Keratinocyte (primary cell): ENCODE results near the gene PRR20G.

Source experiments
- EZH2 ChIP-seq: IDR thresholded peaks from one replicate; pipeline ENCODE4 v1.6.1; 2012; ENCODE audit warnings: inconsistent platforms, mild to moderate bottlenecking, low read length, moderate library complexity
- TF ChIP-seq, protein P1 (sequence below), 3 experiments: IDR thresholded peaks in 1 of 3; conservative IDR thresholded peaks in 1 of 3; optimal IDR thresholded peaks in 1 of 3; 2 replicates in 2 of 3; 3 replicates in 1 of 3; pipeline versions ENCODE3 to v1.5.1; 2011; ENCODE audit warnings: low read length in 3 of 3, mild to moderate bottlenecking in 3 of 3, moderate library complexity in 2 of 3, control low read depth in 1 of 3, inconsistent platforms in 1 of 3; ENCODE audit not compliant: insufficient read depth in 2 of 3; ENCODE audit errors: extremely low read depth in 1 of 3

DNA sequence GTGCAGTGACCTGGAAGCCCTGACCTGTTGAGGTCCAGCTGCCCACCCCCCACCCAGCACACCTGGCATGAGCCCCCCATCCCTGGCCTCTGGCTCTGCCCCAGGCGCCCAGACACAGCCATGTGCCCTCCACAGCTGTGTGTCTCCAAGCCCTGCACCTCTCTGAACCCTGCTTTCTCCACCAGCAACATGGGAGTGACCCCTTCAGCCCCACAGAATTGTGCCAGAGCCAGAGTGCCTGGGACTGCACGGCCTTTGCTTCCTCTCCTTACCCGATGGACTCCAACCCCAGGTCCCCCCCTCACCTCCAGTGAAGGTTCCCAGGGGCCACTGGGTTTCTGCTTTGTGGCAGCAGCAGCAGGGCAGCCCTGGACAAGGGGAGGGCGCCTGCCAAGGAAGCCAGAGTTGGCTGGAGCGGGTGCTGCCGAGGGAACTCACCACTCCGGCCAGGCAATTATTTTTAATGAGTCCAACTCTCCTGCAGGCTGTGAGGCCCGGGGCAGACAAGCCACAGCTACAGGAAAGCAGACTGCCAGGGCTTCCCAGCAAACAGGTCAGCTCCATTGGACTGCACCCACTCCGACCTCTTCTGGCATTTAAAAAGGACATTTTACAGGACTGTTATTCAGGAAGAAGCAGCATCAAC lies 24.1 kb downstream of the PRR20G start:
- TF ChIP-seq, protein P1, sequence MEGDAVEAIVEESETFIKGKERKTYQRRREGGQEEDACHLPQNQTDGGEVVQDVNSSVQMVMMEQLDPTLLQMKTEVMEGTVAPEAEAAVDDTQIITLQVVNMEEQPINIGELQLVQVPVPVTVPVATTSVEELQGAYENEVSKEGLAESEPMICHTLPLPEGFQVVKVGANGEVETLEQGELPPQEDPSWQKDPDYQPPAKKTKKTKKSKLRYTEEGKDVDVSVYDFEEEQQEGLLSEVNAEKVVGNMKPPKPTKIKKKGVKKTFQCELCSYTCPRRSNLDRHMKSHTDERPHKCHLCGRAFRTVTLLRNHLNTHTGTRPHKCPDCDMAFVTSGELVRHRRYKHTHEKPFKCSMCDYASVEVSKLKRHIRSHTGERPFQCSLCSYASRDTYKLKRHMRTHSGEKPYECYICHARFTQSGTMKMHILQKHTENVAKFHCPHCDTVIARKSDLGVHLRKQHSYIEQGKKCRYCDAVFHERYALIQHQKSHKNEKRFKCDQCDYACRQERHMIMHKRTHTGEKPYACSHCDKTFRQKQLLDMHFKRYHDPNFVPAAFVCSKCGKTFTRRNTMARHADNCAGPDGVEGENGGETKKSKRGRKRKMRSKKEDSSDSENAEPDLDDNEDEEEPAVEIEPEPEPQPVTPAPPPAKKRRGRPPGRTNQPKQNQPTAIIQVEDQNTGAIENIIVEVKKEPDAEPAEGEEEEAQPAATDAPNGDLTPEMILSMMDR (optimal IDR thresholded peaks at IDR 0.05 in 1 of 3, IDR thresholded peaks at IDR 0.05 in 1 of 3, conservative IDR thresholded peaks at IDR 0.05 in 1 of 3; ENCODE audit: extremely low read depth in 1 of 3, insufficient read depth in 2 of 3, low read length in 3 of 3): no peak
- TF ChIP-seq EZH2: no peak
